NB4 (cell line): ENCODE results near the gene STK24.

ENCODE experiments used
- MYC ChIP-seq: IDR thresholded peaks from 2 replicates; pipeline ENCODE4 v1.6.1; 2011; ENCODE audit warnings: low read depth, low read length
- POLR2A ChIP-seq: IDR thresholded peaks from 2 replicates; pipeline ENCODE4 v1.6.1; 2011; ENCODE audit warnings: mild to moderate bottlenecking; ENCODE audit not compliant: insufficient read length; ENCODE audit errors: extremely low read depth

- TF ChIP-seq MYC (no peak), POLR2A (no peak)
Observed at GRCh38 chr13:98460516-98460915, 116.4 kb downstream of the STK24 start.
